ENCODE results near the gene CCSAP.
"Not testable (repeated sequence)": the region's sequence is repeated elsewhere in the genome, so short reads cannot be mapped to it uniquely, and the experiment has no call there.

The CCSAP gene

GRCh38 chr1:229342656-229343569, at the start of gene CCSAP:
TSS of gene CCSAP (minus strand) at chr1:229343047. CDS start at chr1:229342465, 582 bp downstream.
- peak in 1 of 2 donors; percentile 7 for DNase-seq (ENCODE audit: low read depth in 2 of 2)

GRCh38 chr1:229390130-229390529, 47.3 kb upstream of the CCSAP start:
- no peak for DNase-seq (ENCODE audit: low read depth in 2 of 2)

GRCh38 chr1:229388897-229389580, 46.2 kb upstream of the CCSAP start:
- no peak for DNase-seq (ENCODE audit: low read depth in 2 of 2)

- no peak for DNase-seq (ENCODE audit: low read depth in 2 of 2)
Measured at GRCh38 chr1:229385853-229386456, 43.1 kb upstream of the CCSAP start.

- DNase-seq (ENCODE audit: low read depth in 2 of 2): no peak
Measured at GRCh38 chr1:229384822-229385221, 42.0 kb upstream of the CCSAP start.

- no peak for DNase-seq (ENCODE audit: low read depth in 2 of 2)
Measured at GRCh38 chr1:229383961-229384360, 41.1 kb upstream of the CCSAP start.

- no peak for DNase-seq (ENCODE audit: low read depth in 2 of 2)
Measured at GRCh38 chr1:229383188-229383587, 40.3 kb upstream of the CCSAP start.

GRCh38 chr1:229381234-229381633, 38.4 kb upstream of the CCSAP start:
- DNase-seq (ENCODE audit: low read depth in 2 of 2): no peak

- no peak for DNase-seq (ENCODE audit: low read depth in 2 of 2)
Measured at GRCh38 chr1:229380536-229381160, 37.8 kb upstream of the CCSAP start.

GRCh38 chr1:229379846-229380245, 37.0 kb upstream of the CCSAP start:
- DNase-seq (ENCODE audit: low read depth in 2 of 2): no peak

GRCh38 chr1:229378586-229379367, 35.9 kb upstream of the CCSAP start:
- no peak for DNase-seq (ENCODE audit: low read depth in 2 of 2)

GRCh38 chr1:229378035-229378434, 35.2 kb upstream of the CCSAP start:
- DNase-seq (ENCODE audit: low read depth in 2 of 2): not testable (repeated sequence)

GRCh38 chr1:229377429-229377828, 34.6 kb upstream of the CCSAP start:
- no peak for DNase-seq (ENCODE audit: low read depth in 2 of 2)

GRCh38 chr1:229376521-229376920, 33.7 kb upstream of the CCSAP start:
- no peak for DNase-seq (ENCODE audit: low read depth in 2 of 2)

- no peak for DNase-seq (ENCODE audit: low read depth in 2 of 2)
Measured at GRCh38 chr1:229374485-229374884, 31.6 kb upstream of the CCSAP start.

- DNase-seq (ENCODE audit: low read depth in 2 of 2): no peak
Measured at GRCh38 chr1:229373395-229373794, 30.5 kb upstream of the CCSAP start.

- no peak for DNase-seq (ENCODE audit: low read depth in 2 of 2)
Measured at GRCh38 chr1:229372251-229372650, 29.4 kb upstream of the CCSAP start.

GRCh38 chr1:229371624-229372023, 28.8 kb upstream of the CCSAP start:
- DNase-seq (ENCODE audit: low read depth in 2 of 2): no peak

- no peak for DNase-seq (ENCODE audit: low read depth in 2 of 2)
Measured at GRCh38 chr1:229370601-229371021, 27.8 kb upstream of the CCSAP start.

- DNase-seq (ENCODE audit: low read depth in 2 of 2): no peak
Measured at GRCh38 chr1:229368347-229368746, 25.5 kb upstream of the CCSAP start.

- DNase-seq (ENCODE audit: low read depth in 2 of 2): no peak
Measured at GRCh38 chr1:229365569-229365968, 22.7 kb upstream of the CCSAP start.

Data from activated CD4-positive, alpha-beta T cell treated with anti-CD3 and anti-CD28 coated beads for 24 hours (primary cell).